ENCODE data around the gene PRH1. TPM values are rescaled to one million over a fixed set of nuclear protein-coding genes. Genes with fewer than 3 reads are reported as not detected.

The PRH1 gene
- total RNA-seq, 1 experiment from 2014 or later = 5.7 TPM

GRCh38 chr12:10847744-10848143 lies 36.3 kb downstream of the PRH1 start:
- Histone ChIP-seq H4K20me1 (ENCODE audit: low read length) (no peaks in the 10 kb centered on the region), H3K36me3 (ENCODE audit: low read depth, low read length) (no peaks in the 10 kb centered on the region), H3K4me1 (ENCODE audit: insufficient read depth, low read length) (peaks cover 30% of the 10 kb centered on the region), H3F3A (ENCODE audit: low read length, unreplicated experiment) (no peaks in the 10 kb centered on the region), H3K4me2 (ENCODE audit: low read length) (no peak overlapping the region), H3K9me3 (ENCODE audit: low read length) (no peaks in the 10 kb centered on the region), H3K79me2 (ENCODE audit: low read length) (no peaks in the 10 kb centered on the region), H3K9ac (ENCODE audit: low read length) (no peak overlapping the region), H3K27ac (ENCODE audit: low read length) (no peak overlapping the region), H3K9me2 (replicated peaks; ENCODE audit: low read length) (no peaks in the 10 kb centered on the region), H3K4me3 (ENCODE audit: low read length) (no peak overlapping the region), H2AFZ (ENCODE audit: low read length) (no peak overlapping the region), H3K27me3 (ENCODE audit: low read length) (no peaks in the 10 kb centered on the region)
- no TSS peak for BruUV-seq (replicated peaks)
- POLR2A ChIA-PET (ENCODE audit: unreplicated experiment) = no interaction called here
- DNase-seq (no peak), ATAC-seq (no peak)
- intact Hi-C loops (cut with micrococcal nuclease) = no loop called here
- TF ChIP-seq EZH2phosphoT487 (IDR thresholded peaks at IDR 0.05; ENCODE audit: borderline replicate concordance, low read length) = no peak
- TF ChIP-seq EZH2 (IDR thresholded peaks at IDR 0.05; ENCODE audit: low read length, unreplicated experiment) = no peak
- TF ChIP-seq, protein P1, sequence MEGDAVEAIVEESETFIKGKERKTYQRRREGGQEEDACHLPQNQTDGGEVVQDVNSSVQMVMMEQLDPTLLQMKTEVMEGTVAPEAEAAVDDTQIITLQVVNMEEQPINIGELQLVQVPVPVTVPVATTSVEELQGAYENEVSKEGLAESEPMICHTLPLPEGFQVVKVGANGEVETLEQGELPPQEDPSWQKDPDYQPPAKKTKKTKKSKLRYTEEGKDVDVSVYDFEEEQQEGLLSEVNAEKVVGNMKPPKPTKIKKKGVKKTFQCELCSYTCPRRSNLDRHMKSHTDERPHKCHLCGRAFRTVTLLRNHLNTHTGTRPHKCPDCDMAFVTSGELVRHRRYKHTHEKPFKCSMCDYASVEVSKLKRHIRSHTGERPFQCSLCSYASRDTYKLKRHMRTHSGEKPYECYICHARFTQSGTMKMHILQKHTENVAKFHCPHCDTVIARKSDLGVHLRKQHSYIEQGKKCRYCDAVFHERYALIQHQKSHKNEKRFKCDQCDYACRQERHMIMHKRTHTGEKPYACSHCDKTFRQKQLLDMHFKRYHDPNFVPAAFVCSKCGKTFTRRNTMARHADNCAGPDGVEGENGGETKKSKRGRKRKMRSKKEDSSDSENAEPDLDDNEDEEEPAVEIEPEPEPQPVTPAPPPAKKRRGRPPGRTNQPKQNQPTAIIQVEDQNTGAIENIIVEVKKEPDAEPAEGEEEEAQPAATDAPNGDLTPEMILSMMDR (conservative IDR thresholded peaks at IDR 0.05; ENCODE audit: low read depth, low read length) = no peak
- CTCF ChIA-PET = no interaction called here

GRCh38 chr12:10842862-10843261 lies 41.2 kb downstream of the PRH1 start:
- intact Hi-C loops (cut with micrococcal nuclease) = no loop called here
- H3K27ac ChIP-seq (ENCODE audit: low read length) = no peak overlapping the region
- ATAC-seq (no peak), DNase-seq (no peak)
- no peak overlapping the region for H2AFZ ChIP-seq (ENCODE audit: low read length)
- CTCF ChIA-PET = no interaction called here
- TF ChIP-seq EZH2 (IDR thresholded peaks at IDR 0.05; ENCODE audit: low read length, unreplicated experiment) (no peak), EZH2phosphoT487 (IDR thresholded peaks at IDR 0.05; ENCODE audit: borderline replicate concordance, low read length) (no peak)
- TF ChIP-seq, protein P1 (conservative IDR thresholded peaks at IDR 0.05; ENCODE audit: low read depth, low read length) = no peak
- no peaks in the 10 kb centered on the region for H3K9me2 ChIP-seq (replicated peaks; ENCODE audit: low read length)
- no peaks in the 10 kb centered on the region for H3K9me3 ChIP-seq (ENCODE audit: low read length)
- no peak overlapping the region for H3K4me3 ChIP-seq (ENCODE audit: low read length)
- H3K79me2 ChIP-seq (ENCODE audit: low read length) = no peaks in the 10 kb centered on the region
- no peak overlapping the region for H3K9ac ChIP-seq (ENCODE audit: low read length)
- H3K36me3 ChIP-seq (ENCODE audit: low read depth, low read length) = no peaks in the 10 kb centered on the region
- no peaks in the 10 kb centered on the region for H3K4me1 ChIP-seq (ENCODE audit: insufficient read depth, low read length)
- no peak overlapping the region for H3K4me2 ChIP-seq (ENCODE audit: low read length)
- BruUV-seq (replicated peaks) = no TSS peak
- POLR2A ChIA-PET (ENCODE audit: unreplicated experiment) = no interaction called here
- H3K27me3 ChIP-seq (ENCODE audit: low read length) = no peaks in the 10 kb centered on the region
- H4K20me1 ChIP-seq (ENCODE audit: low read length) = no peaks in the 10 kb centered on the region
- no peaks in the 10 kb centered on the region for H3F3A ChIP-seq (ENCODE audit: low read length, unreplicated experiment)

- TF ChIP-seq, protein P1 (conservative IDR thresholded peaks at IDR 0.05; ENCODE audit: low read depth, low read length) = no peak
- TF ChIP-seq EZH2phosphoT487 (IDR thresholded peaks at IDR 0.05; ENCODE audit: borderline replicate concordance, low read length) (no peak), EZH2 (IDR thresholded peaks at IDR 0.05; ENCODE audit: low read length, unreplicated experiment) (no peak)
- BruUV-seq (replicated peaks) = no TSS peak
- H3K9ac ChIP-seq (ENCODE audit: low read length) = no peak overlapping the region
- no peaks in the 10 kb centered on the region for H3K9me2 ChIP-seq (replicated peaks; ENCODE audit: low read length)
- no peaks in the 10 kb centered on the region for H3K36me3 ChIP-seq (ENCODE audit: low read depth, low read length)
- no peaks in the 10 kb centered on the region for H3K4me1 ChIP-seq (ENCODE audit: insufficient read depth, low read length)
- no peaks in the 10 kb centered on the region for H3K79me2 ChIP-seq (ENCODE audit: low read length)
- no peaks in the 10 kb centered on the region for H3F3A ChIP-seq (ENCODE audit: low read length, unreplicated experiment)
- ATAC-seq = no peak
- no peaks in the 10 kb centered on the region for H4K20me1 ChIP-seq (ENCODE audit: low read length)
- no peak overlapping the region for H3K4me2 ChIP-seq (ENCODE audit: low read length)
- no peak overlapping the region for H2AFZ ChIP-seq (ENCODE audit: low read length)
- no peaks in the 10 kb centered on the region for H3K27me3 ChIP-seq (ENCODE audit: low read length)
- H3K27ac ChIP-seq (ENCODE audit: low read length) = no peak overlapping the region
- no peak for DNase-seq
- ChIA-PET POLR2A (ENCODE audit: unreplicated experiment) (no interaction called here), CTCF (no interaction called here)
- H3K9me3 ChIP-seq (ENCODE audit: low read length) = no peaks in the 10 kb centered on the region
- H3K4me3 ChIP-seq (ENCODE audit: low read length) = no peak overlapping the region
- intact Hi-C loops (cut with micrococcal nuclease) = no loop called here
Observed at GRCh38 chr12:10838461-10838860, 45.6 kb downstream of the PRH1 start.

Other genes with a start within 250 kb of the PRH1 start
- 4.3 and 8.6 TPM in 2 replicates for gene STYK1, start 210.2 kb downstream of the PRH1 start, total RNA-seq (2014; rRNA removed)
- gene YBX3, start 160.9 kb downstream of the PRH1 start, total RNA-seq (2014; rRNA removed) = 85.9 and 104 TPM in 2 replicates
- not detected in 2 replicates for gene TAS2R7, start 81.6 kb downstream of the PRH1 start, total RNA-seq (2014; rRNA removed)
- gene TAS2R8, start 77.0 kb downstream of the PRH1 start, total RNA-seq (2014; rRNA removed) = not detected in 2 replicates
- not detected in 2 replicates for gene TAS2R9, start 74.1 kb downstream of the PRH1 start, total RNA-seq (2014; rRNA removed)
- 0.44 and 0.58 TPM in 2 replicates for gene TAS2R10, start 57.9 kb downstream of the PRH1 start, total RNA-seq (2014; rRNA removed)
- gene PRR4, start 34.8 kb downstream of the PRH1 start, total RNA-seq (2014; rRNA removed) = 3.5 and 9.3 TPM in 2 replicates
- 0.11 and 0.86 TPM in 2 replicates for gene TAS2R13, start 25.3 kb upstream of the PRH1 start, total RNA-seq (2014; rRNA removed)
- gene PRH2, start 45.0 kb upstream of the PRH1 start, total RNA-seq (2014; rRNA removed) = not detected in 2 replicates
- gene TAS2R14, start 55.0 kb upstream of the PRH1 start, total RNA-seq (2014; rRNA removed) = 1.6 and 1.8 TPM in 2 replicates
- 0.29 and 1.5 TPM in 2 replicates for gene TAS2R50, start 102.7 kb upstream of the PRH1 start, total RNA-seq (2014; rRNA removed)
- 0.11 and 0.46 TPM in 2 replicates for gene TAS2R20, start 114.0 kb upstream of the PRH1 start, total RNA-seq (2014; rRNA removed)
- not detected in 2 replicates for gene TAS2R19, start 138.4 kb upstream of the PRH1 start, total RNA-seq (2014; rRNA removed)
- gene TAS2R31, start 147.2 kb upstream of the PRH1 start, total RNA-seq (2014; rRNA removed) = 0.55 and 0.75 TPM in 2 replicates
- gene TAS2R46, start 178.0 kb upstream of the PRH1 start, total RNA-seq (2014; rRNA removed) = 0.36 and 1.5 TPM in 2 replicates
- gene TAS2R43, start 208.1 kb upstream of the PRH1 start, total RNA-seq (2014; rRNA removed) = not detected in 2 replicates